OCI-LY3 (cell line): Measurements from ENCODE around the gene PADI2.

ENCODE experiments used
- H2AFZ ChIP-seq: fragments of 200-600, 300-600 bp; shearing (Covaris generic); 2 replicates; pipeline ENCODE4 v1.6.0; 2014; ENCODE audit warnings: antibody characterized with exemption, low read depth, low read length
- H3K27ac ChIP-seq: fragments of 200-600, 300-600 bp; sonication (generic); 2 replicates; pipeline ENCODE4 v1.5.1; 2014; ENCODE audit warnings: mild to moderate bottlenecking, low read length, moderate library complexity, mixed read lengths
- H3K27me3 ChIP-seq: fragments of 200-600, 300-600 bp; sonication (generic); 2 replicates; pipeline ENCODE4 v1.6.1; 2014; ENCODE audit warnings: low read depth, low read length, mixed read lengths
- H3K36me3 ChIP-seq: fragments of 200-600, 300-600 bp; sonication (generic); replicated peaks from 2 replicates; pipeline ENCODE3; 2014; ENCODE audit warnings: low read depth, low read length, mixed read lengths
- H3K4me1 ChIP-seq: fragments of 300-600, 200-600 bp; sonication (generic); 2 replicates; pipeline ENCODE4 v1.6.1; 2014; ENCODE audit warnings: low read length, mixed read lengths
- H3K4me2 ChIP-seq: fragments of 200-600, 300-600 bp; sonication (generic); 2 replicates; pipeline ENCODE4 v1.6.1; 2014; ENCODE audit warnings: low read length, mixed read lengths
- H3K4me3 ChIP-seq: fragments of 300-600, 200-600 bp; sonication (generic); 2 replicates; pipeline ENCODE4 v1.5.1; 2014; ENCODE audit warnings: antibody characterized with exemption, mild to moderate bottlenecking, low read length, moderate library complexity
- H3K79me2 ChIP-seq: fragments of 300-600, 200-600 bp; shearing (Covaris generic); 2 replicates; pipeline ENCODE4 v1.6.1; 2014; ENCODE audit warnings: mild to moderate bottlenecking, low read length, mixed read lengths
- H3K9ac ChIP-seq: fragments of 300-600, 200-600 bp; shearing (Covaris generic); 2 replicates; pipeline ENCODE4 v1.6.0; 2014; ENCODE audit warnings: mild to moderate bottlenecking, low read length, moderate library complexity
- H3K9me3 ChIP-seq: fragments of 200-600, 300-600 bp; shearing (Covaris generic); 2 replicates; pipeline ENCODE4 v1.6.1; 2014; ENCODE audit warnings: low read length, mixed read lengths; ENCODE audit not compliant: insufficient read depth
- H4K20me1 ChIP-seq: fragments of 200-600, 300-600 bp; sonication (generic); 2 replicates; pipeline ENCODE4 v1.6.1; 2016; ENCODE audit warnings: low read length, mixed read lengths; ENCODE audit not compliant: insufficient read depth
- EZH2phosphoT487 ChIP-seq: fragments of 200-600 bp; shearing (Covaris generic); IDR thresholded peaks from 2 replicates; pipeline ENCODE4 v1.6.1; 2018; ENCODE audit warnings: antibody characterized with exemption, mixed run types, low read depth
- TF ChIP-seq, protein P1 (sequence below): fragments of 200-600, 300-600 bp; sonication (generic); IDR thresholded peaks from 2 replicates; pipeline ENCODE4 v1.5.1; 2014; ENCODE audit warnings: antibody characterized with exemption, low read length, low read depth

Gene PADI2

DNA sequence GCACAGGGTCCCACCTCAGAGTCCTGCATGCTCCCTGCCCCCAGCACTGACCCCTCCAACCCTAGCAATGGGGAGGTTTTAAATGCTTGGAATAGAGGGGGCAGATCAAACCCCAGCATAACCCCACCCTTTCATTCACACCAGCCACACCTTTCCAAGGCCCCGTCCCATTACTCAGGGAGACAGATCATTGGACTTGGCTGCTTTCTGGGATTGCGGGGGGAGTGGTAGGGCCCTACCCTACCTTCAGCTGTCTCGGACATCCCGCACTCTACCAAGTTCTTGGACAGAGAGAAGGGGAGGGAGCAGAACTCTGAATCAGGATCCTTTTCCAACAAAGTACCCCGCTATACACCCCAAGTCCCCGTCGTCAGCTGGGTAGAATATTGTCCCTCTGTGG, 983 bp downstream of the PADI2 start:
- Histone ChIP-seq H4K20me1 (no peaks in the 10 kb centered on the region), H3K4me2 (peak overlapping the region; percentile 98), H3K79me2 (no peaks in the 10 kb centered on the region), H3K27me3 (peaks cover 13% of the 10 kb centered on the region), H3K4me3 (peak overlapping the region; percentile 77), H2AFZ (no peak overlapping the region), H3K9me3 (no peaks in the 10 kb centered on the region), H3K9ac (no peak overlapping the region), H3K36me3 (no peaks in the 10 kb centered on the region), H3K4me1 (peaks cover 17% of the 10 kb centered on the region), H3K27ac (no peak overlapping the region)
- no peak for TF ChIP-seq EZH2phosphoT487
- TF ChIP-seq, protein P1, sequence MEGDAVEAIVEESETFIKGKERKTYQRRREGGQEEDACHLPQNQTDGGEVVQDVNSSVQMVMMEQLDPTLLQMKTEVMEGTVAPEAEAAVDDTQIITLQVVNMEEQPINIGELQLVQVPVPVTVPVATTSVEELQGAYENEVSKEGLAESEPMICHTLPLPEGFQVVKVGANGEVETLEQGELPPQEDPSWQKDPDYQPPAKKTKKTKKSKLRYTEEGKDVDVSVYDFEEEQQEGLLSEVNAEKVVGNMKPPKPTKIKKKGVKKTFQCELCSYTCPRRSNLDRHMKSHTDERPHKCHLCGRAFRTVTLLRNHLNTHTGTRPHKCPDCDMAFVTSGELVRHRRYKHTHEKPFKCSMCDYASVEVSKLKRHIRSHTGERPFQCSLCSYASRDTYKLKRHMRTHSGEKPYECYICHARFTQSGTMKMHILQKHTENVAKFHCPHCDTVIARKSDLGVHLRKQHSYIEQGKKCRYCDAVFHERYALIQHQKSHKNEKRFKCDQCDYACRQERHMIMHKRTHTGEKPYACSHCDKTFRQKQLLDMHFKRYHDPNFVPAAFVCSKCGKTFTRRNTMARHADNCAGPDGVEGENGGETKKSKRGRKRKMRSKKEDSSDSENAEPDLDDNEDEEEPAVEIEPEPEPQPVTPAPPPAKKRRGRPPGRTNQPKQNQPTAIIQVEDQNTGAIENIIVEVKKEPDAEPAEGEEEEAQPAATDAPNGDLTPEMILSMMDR, result no peak

DNA sequence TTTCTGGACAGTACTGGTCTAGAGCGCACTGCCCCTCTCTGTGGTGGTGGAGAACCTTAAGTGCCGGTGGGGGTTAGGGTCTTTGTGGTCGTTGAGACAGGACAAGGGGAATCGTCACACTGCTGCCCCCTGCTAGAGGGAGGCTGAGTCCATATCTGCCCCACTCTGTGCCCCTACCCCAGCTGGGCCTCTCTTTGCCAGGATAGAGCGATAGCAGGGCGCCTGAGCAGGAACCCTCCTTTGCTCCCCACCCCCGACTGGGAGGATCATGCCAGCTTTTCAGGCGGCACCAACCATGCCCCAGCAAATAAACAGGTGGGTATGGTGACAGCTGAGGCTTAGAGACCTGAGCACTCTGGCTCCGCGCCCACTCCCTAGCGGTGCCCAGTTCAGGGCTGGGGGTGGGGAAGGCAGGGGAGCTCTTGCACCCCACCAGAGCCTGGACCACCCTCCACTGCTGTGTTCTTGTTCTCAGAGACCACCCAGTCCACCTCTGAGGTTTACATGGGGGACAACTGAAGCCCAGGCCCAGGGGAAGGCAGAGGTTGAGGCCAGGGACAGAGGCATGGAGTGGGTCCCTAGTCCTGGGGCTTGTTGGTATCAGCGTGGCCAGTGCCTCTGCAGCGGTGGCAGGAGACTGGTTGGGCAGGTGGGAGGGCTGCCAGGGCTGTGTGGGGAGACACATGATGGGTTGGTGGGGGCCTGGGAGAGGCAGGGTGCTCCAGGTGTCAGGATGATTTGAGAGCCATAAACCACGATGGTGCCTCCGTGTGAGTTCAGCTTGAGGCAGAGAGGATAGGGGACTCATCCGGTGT, 1.6 kb downstream of the PADI2 start:
- peaks cover 17% of the 10 kb centered on the region for H3K4me1 ChIP-seq
- H3K4me3 ChIP-seq, result no peak overlapping the region
- H2AFZ ChIP-seq, result no peak overlapping the region
- H3K4me2 ChIP-seq, result no peak overlapping the region
- H3K27ac ChIP-seq, result no peak overlapping the region
- H3K9ac ChIP-seq, result no peak overlapping the region
- no peaks in the 10 kb centered on the region for H3K36me3 ChIP-seq
- no peaks in the 10 kb centered on the region for H3K79me2 ChIP-seq
- peaks cover 13% of the 10 kb centered on the region for H3K27me3 ChIP-seq
- H4K20me1 ChIP-seq, result no peaks in the 10 kb centered on the region
- no peaks in the 10 kb centered on the region for H3K9me3 ChIP-seq
- TF ChIP-seq, protein P1, result no peak
- TF ChIP-seq EZH2phosphoT487, result no peak

GRCh38 chr1:17116643-17117042, 2.6 kb downstream of the PADI2 start:
- Histone ChIP-seq H3K4me2 (no peak overlapping the region), H3K27me3 (peaks cover 13% of the 10 kb centered on the region), H3K27ac (no peak overlapping the region), H2AFZ (no peak overlapping the region), H3K4me3 (no peak overlapping the region), H3K79me2 (no peaks in the 10 kb centered on the region), H3K9ac (no peak overlapping the region), H3K4me1 (peaks cover 17% of the 10 kb centered on the region), H3K36me3 (no peaks in the 10 kb centered on the region), H4K20me1 (no peaks in the 10 kb centered on the region), H3K9me3 (no peaks in the 10 kb centered on the region)
- no peak for TF ChIP-seq EZH2phosphoT487
- TF ChIP-seq, protein P1, result no peak

- H3K36me3 ChIP-seq, result no peaks in the 10 kb centered on the region
- peaks cover 6% of the 10 kb centered on the region; the same call in 1 of the 2 replicates for H3K4me1 ChIP-seq
- no peak overlapping the region for H3K4me2 ChIP-seq
- H3K79me2 ChIP-seq, result no peaks in the 10 kb centered on the region
- no peak overlapping the region for H3K9ac ChIP-seq
- no peak overlapping the region for H3K4me3 ChIP-seq
- TF ChIP-seq EZH2phosphoT487, result no peak
- TF ChIP-seq, protein P1, result no peak
- no peak overlapping the region for H2AFZ ChIP-seq
- no peak overlapping the region for H3K27ac ChIP-seq
- peaks cover 13% of the 10 kb centered on the region for H3K27me3 ChIP-seq
- no peaks in the 10 kb centered on the region for H4K20me1 ChIP-seq
- no peaks in the 10 kb centered on the region for H3K9me3 ChIP-seq
Measured at GRCh38 chr1:17113963-17114362, 5.3 kb downstream of the PADI2 start.
